ENCODE data around the gene ADAM15. TPM values are rescaled to one million over a fixed set of nuclear protein-coding genes. Genes with fewer than 3 reads are reported as not detected.

ADAM15 gene
- total RNA-seq, 1 donor from 2014 or later, result 69.0 TPM

DNA sequence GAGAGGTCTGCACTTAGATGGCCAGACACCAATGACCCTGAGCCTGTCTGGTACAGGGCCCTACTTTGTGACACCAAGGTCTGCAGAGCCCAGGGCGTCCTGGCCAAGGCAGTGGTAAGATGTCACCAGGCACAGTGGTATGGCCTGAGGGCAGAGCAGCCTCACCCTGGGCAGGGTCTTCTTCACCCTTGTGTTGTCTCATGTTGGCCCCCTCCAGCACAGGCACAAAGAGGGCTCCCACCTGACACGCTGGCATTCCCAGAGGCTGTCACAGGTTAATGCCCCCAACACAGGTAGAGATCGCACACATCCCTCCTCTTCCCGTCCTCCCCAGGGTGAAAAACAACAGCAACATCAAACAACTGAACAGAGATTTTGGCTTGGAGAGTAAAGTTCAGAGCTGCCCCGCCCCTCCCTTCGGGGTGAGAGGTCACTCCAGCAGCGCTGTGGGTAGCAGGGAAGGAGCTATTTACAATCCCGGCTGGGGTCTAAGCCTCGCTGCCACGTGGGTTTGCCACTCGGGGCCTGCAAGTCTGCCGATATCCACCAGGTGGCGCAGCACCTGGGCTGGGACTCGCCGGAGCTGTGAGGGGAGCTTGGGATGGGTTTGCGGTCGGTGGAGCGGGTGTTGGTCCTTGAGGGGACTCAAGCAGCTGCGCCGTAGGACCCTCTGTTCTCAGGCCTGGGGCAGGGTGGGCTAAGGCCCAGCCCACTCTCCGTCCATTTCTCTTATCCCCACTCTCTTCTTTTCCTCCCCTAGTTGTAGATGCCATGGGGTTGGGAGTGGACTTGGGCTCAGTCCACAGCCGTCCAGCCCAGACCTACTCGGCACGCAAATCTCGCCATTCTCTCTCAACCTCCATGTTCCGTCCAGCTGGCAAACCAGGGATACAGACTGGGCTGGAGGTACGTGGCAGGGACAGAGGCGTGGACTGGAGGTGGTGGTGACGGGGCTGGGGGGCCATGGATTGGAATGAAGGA, 40.2 kb downstream of the ADAM15 start:
- Mint-ChIP-seq H3K36me3 (no peaks in the 10 kb centered on the region), H3K4me3 (no peak overlapping the region), H3K4me1 (ENCODE audit: unreplicated experiment) (peaks cover 36% of the 10 kb centered on the region), H3K27me3 (peaks cover 4% of the 10 kb centered on the region), H3K9me3 (no peaks in the 10 kb centered on the region), H3K27ac (no peak overlapping the region)
- peak; percentile 91 for DNase-seq (ENCODE audit: extremely low spot score, unreplicated experiment)
- TF ChIP-seq, protein P1, sequence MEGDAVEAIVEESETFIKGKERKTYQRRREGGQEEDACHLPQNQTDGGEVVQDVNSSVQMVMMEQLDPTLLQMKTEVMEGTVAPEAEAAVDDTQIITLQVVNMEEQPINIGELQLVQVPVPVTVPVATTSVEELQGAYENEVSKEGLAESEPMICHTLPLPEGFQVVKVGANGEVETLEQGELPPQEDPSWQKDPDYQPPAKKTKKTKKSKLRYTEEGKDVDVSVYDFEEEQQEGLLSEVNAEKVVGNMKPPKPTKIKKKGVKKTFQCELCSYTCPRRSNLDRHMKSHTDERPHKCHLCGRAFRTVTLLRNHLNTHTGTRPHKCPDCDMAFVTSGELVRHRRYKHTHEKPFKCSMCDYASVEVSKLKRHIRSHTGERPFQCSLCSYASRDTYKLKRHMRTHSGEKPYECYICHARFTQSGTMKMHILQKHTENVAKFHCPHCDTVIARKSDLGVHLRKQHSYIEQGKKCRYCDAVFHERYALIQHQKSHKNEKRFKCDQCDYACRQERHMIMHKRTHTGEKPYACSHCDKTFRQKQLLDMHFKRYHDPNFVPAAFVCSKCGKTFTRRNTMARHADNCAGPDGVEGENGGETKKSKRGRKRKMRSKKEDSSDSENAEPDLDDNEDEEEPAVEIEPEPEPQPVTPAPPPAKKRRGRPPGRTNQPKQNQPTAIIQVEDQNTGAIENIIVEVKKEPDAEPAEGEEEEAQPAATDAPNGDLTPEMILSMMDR (conservative IDR thresholded peaks at IDR 0.05), result peak; percentile 98

DNA sequence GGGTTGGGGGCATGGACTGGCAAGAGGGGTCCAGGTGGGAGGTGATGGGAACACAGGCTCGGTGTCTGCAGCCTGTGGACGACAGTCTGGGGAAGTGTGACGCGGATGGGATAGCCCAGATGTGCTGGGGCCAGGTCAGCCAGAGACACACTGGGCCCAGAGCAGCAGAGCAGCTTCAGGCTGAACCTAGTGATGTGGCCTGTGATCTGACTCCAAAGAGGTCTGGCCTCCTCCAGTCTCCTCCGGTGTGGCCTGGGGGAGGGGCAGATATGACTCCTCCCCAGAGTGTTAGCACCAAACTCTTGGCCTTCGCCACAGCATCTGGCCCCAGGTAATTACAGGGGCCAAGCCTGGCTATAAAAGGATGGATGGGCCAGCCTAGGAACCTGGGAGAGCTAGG, 41.0 kb downstream of the ADAM15 start:
- H3K27me3 Mint-ChIP-seq, result peaks cover 4% of the 10 kb centered on the region
- H3K9me3 Mint-ChIP-seq, result no peaks in the 10 kb centered on the region

DNA sequence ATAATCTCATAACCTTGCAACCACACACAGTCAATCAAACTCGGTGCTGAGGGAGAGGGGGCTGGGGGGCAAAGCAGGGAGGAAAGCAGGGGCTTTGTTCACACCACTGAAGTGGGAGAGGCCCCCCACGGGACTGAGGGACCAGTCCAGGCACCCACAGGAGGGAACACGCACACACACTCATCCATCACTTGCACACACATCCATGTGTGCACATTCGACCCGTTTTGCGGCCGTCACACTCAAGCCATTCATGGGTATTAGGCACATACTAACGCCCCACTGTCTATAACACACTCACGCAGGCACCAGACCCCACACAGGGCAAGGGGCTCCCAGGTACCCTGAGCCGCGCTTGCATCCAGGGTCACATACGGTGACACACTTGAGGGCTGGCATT, 41.5 kb downstream of the ADAM15 start:
- no peaks in the 10 kb centered on the region for H3K9me3 Mint-ChIP-seq
- H3K27me3 Mint-ChIP-seq, result peaks cover 4% of the 10 kb centered on the region
- no peak for DNase-seq (ENCODE audit: extremely low spot score, unreplicated experiment)
- no peaks in the 10 kb centered on the region for H3K36me3 Mint-ChIP-seq
- H3K27ac Mint-ChIP-seq, result peak overlapping the region; percentile 50
- TF ChIP-seq, protein P1 (conservative IDR thresholded peaks at IDR 0.05), result no peak
- peaks cover 31% of the 10 kb centered on the region for H3K4me1 Mint-ChIP-seq (ENCODE audit: unreplicated experiment)
- no peak overlapping the region for H3K4me3 Mint-ChIP-seq

More for the DNA sequence above, 41.0 kb downstream of the ADAM15 start:
- H3K4me3 Mint-ChIP-seq, result no peak overlapping the region
- no peak overlapping the region for H3K27ac Mint-ChIP-seq
- TF ChIP-seq, protein P1 (conservative IDR thresholded peaks at IDR 0.05), result no peak
- H3K4me1 Mint-ChIP-seq (ENCODE audit: unreplicated experiment), result peaks cover 36% of the 10 kb centered on the region
- DNase-seq (ENCODE audit: extremely low spot score, unreplicated experiment), result no peak
- no peaks in the 10 kb centered on the region for H3K36me3 Mint-ChIP-seq

DNA sequence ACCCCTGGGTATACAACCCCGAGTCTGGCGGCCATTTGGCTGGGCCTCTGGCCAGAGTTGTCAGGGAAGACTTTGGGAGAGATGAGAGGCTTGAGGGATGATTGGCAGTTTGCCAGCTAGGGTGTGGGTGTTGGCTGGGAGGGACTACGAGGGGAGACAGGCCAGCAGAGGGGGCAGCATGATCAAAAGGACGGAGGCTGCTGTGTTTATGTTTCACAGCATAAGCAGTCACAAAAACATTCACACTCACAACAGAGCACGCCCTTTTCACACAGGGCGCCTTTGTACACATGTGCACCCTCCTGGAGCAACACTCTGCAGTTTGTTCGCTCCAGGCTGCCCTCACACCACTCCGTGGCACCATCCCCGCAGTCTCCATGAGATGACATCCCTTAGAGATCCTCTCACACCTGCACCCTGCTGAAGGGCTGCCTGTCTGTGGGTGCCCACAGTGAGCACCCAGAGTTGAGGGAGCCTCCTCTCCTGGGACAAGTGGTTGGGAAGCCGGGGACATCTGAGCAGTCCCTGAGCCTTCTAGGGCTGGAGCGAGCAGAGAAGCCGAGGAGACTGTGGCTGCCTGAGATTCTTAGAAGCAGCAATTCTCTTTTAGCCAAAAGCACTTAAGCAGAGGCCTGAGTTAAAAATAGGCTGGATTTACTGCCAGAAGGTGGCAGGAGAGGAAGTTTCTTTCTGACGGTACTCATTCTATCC, 43.0 kb downstream of the ADAM15 start:
- Mint-ChIP-seq H3K9me3 (no peaks in the 10 kb centered on the region), H3K27me3 (peaks cover 4% of the 10 kb centered on the region), H3K4me3 (peak overlapping the region; percentile 17), H3K36me3 (no peaks in the 10 kb centered on the region), H3K27ac (peak overlapping the region; percentile 50), H3K4me1 (ENCODE audit: unreplicated experiment) (peaks cover 28% of the 10 kb centered on the region)
- DNase-seq (ENCODE audit: extremely low spot score, unreplicated experiment), result no peak
- TF ChIP-seq, protein P1 (conservative IDR thresholded peaks at IDR 0.05), result peak; percentile 49

GRCh38 chr1:155094622-155094948, 43.5 kb downstream of the ADAM15 start:
- Mint-ChIP-seq H3K9me3 (no peaks in the 10 kb centered on the region), H3K27ac (peak overlapping the region; percentile 50), H3K27me3 (peaks cover 4% of the 10 kb centered on the region), H3K4me1 (ENCODE audit: unreplicated experiment) (peaks cover 28% of the 10 kb centered on the region), H3K4me3 (no peak overlapping the region), H3K36me3 (no peaks in the 10 kb centered on the region)
- TF ChIP-seq, protein P1 (conservative IDR thresholded peaks at IDR 0.05), result no peak
- no peak for DNase-seq (ENCODE audit: extremely low spot score, unreplicated experiment)

Measured in type B pancreatic cell (in vitro differentiated cells).